ENCODE results near the gene RPS6KA2. TPM values are rescaled to one million over a fixed set of nuclear protein-coding genes. Genes with fewer than 3 reads are reported as not detected.

RPS6KA2 gene
- total RNA-seq, 3 donors from 2014 or later = 8.6 to 21.3 (median 18.7) TPM

DNA sequence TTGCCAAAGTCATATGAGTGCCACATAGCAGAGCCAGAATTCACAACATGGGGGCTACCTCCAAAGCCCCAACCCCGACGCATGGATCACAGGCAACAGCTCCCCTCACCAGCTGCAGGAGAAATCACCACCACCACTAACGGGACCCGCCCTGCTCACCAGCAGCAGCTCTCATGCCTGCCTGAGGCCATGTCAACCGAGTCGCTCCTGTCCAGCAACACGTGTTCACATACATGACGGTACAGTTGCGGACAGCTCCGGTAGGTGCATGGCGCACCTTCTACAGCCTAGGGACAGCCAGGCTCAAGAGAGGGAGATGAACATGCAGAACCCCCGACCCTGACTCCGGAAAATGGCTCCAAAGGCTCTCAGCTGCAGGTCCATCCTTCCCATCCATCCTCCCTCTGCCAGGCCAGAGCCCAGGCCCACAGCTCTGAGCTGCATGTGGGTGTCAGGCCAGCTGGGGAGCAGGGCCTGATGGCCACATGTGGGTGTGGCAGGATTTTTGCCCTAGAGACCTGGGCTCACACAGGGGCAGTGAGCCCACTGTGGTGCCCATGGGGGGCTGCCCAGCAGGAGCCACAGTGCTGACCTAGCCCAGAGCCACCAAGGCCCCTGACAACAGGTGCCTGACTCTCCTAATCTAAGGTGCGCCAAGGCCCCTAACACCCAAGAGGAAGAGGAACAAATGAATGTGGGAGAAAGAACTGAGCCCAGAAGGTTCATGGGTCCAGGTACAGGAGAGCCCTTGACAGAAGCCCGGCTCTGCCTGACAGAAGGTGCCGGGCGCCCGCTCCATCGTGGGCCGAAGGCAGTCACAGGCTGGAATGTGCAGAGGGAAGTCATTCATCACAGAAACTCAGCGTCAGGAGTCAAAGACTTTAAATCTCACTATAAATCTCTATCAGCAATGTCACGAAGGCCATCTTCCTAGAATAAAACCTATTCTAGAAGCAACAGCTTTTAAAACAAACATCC is 10.5 kb downstream of the RPS6KA2 start:
- H3K4me1 ChIP-seq (ENCODE audit: low read depth) = peaks cover 2% of the 10 kb centered on the region
- intact Hi-C loops (cut with DNase I, micrococcal nuclease) = no loop called here
- no peak overlapping the region for H3K4me3 ChIP-seq
- ATAC-seq = no peak
- TF ChIP-seq, protein P1, sequence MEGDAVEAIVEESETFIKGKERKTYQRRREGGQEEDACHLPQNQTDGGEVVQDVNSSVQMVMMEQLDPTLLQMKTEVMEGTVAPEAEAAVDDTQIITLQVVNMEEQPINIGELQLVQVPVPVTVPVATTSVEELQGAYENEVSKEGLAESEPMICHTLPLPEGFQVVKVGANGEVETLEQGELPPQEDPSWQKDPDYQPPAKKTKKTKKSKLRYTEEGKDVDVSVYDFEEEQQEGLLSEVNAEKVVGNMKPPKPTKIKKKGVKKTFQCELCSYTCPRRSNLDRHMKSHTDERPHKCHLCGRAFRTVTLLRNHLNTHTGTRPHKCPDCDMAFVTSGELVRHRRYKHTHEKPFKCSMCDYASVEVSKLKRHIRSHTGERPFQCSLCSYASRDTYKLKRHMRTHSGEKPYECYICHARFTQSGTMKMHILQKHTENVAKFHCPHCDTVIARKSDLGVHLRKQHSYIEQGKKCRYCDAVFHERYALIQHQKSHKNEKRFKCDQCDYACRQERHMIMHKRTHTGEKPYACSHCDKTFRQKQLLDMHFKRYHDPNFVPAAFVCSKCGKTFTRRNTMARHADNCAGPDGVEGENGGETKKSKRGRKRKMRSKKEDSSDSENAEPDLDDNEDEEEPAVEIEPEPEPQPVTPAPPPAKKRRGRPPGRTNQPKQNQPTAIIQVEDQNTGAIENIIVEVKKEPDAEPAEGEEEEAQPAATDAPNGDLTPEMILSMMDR (IDR thresholded peaks at IDR 0.05) = no peak
- no peaks in the 10 kb centered on the region for H3K36me3 ChIP-seq (ENCODE audit: low read depth)
- no peaks in the 10 kb centered on the region for H3K9me3 ChIP-seq
- peak in 1 of 3 donors; percentile 14 for DNase-seq

DNA sequence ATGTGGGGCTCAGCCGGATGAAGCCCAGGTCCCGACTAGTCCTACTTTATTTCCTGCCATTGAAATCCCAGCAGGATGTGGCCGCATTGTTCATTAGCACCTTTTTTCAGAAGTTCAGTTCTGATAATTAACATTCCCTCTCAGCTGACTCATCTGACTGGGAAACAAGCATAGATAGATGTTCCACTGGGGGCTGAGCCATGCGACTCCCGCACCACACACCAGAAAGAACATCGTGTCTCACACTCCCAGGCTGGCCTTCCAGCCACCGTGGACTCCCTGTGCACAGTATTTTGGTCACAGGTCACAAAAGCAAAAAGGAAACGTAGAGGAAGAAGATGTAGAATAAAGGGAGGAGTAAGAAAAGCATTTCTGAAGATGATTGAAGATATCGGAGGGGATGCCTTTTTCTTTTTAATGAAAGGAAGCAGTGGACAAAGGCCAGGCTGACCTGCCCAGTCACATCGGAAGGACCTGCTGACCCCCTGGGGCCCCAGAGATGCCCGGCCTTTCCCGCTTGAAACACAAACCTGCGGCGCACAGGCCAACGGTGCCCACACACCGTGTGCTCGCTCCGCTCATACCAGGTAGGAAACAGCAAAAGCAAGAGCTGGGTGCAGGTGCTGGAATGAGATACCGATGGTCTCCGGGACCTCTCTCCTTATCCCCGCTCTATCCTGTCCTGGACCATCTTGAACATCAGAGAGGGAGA is 11.8 kb downstream of the RPS6KA2 start:
- intact Hi-C loops (cut with DNase I, micrococcal nuclease) = no loop called here
- ATAC-seq (no peak), DNase-seq (peak in 1 of 3 donors; percentile 10)
- Histone ChIP-seq H3K4me3 (no peak overlapping the region), H3K9me3 (no peaks in the 10 kb centered on the region), H3K36me3 (ENCODE audit: low read depth) (no peaks in the 10 kb centered on the region), H3K4me1 (ENCODE audit: low read depth) (peaks cover 2% of the 10 kb centered on the region)
- TF ChIP-seq, protein P1 (IDR thresholded peaks at IDR 0.05) = no peak

DNA sequence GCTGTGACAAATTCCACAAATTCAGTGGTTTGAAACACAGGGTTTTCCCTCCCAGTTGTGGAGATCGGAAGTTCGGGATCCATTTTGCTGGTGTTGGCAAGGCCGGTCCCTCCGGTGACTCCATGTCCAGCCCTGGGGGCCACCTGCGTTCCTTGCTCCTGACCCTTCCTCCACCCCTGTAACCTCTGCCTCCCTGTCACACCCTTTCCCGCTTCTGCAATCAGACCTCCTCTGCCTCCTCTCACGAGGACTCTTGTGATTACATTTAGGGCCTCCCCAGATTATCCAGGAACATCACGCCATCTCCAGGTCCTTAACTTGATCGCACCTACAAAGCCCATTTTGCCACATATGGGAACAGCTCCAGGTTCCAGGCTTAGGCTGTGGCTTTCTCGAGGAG is 12.5 kb downstream of the RPS6KA2 start:
- ATAC-seq (no peak), DNase-seq (no peak)
- Histone ChIP-seq H3K4me1 (ENCODE audit: low read depth) (peaks cover 2% of the 10 kb centered on the region), H3K36me3 (ENCODE audit: low read depth) (no peaks in the 10 kb centered on the region), H3K9me3 (no peaks in the 10 kb centered on the region), H3K4me3 (no peak overlapping the region)
- TF ChIP-seq, protein P1 (IDR thresholded peaks at IDR 0.05) = no peak
- intact Hi-C loops (cut with DNase I, micrococcal nuclease) = no loop called here

DNA sequence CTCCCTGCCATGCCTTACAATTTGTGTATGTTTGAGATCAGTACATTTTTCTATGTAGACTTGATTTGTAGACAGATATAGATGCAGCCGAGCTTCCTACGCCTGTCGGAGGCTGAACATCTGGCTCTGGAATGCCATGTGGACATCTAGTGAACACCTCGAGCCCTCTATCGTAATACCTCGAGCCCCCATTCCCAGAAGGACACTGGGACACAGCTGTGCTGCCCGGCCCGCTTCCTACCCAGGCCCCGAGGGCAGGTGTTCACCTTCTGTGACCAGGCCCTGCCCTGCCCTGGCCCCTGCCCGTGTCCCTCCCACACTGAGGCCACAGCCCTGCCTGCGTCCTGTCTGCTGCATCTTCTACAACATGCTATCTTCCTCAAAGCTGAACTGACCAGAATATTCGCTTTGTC is 12.9 kb downstream of the RPS6KA2 start:
- TF ChIP-seq, protein P1 (IDR thresholded peaks at IDR 0.05) = no peak
- intact Hi-C loops (cut with DNase I, micrococcal nuclease) = no loop called here
- Histone ChIP-seq H3K36me3 (ENCODE audit: low read depth) (no peaks in the 10 kb centered on the region), H3K9me3 (no peaks in the 10 kb centered on the region), H3K4me3 (no peak overlapping the region), H3K4me1 (ENCODE audit: low read depth) (peaks cover 2% of the 10 kb centered on the region)
- DNase-seq = no peak
- no peak for ATAC-seq

DNA sequence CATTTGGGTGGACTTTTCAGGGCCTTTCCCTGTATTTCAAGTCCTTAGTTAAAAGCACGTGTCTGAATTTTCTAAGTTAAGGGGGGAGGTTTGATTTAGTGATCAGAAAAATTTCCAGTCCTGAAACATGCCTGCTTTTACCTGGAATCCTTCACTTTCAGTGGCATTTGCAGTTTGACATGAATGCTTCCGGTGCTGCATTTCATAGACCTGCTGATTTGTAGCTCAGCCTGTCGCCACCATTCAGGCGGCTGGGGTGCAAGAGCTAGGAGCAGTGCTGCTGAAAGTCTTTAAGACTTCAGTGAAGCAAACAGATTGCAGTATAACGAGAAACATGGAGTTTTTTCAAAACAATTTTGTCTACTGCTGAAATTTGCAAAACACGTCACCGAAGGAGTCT is 14.0 kb downstream of the RPS6KA2 start:
- DNase-seq = no peak
- Histone ChIP-seq H3K4me1 (ENCODE audit: low read depth) (peaks cover 2% of the 10 kb centered on the region), H3K4me3 (no peak overlapping the region), H3K36me3 (ENCODE audit: low read depth) (no peaks in the 10 kb centered on the region), H3K9me3 (no peaks in the 10 kb centered on the region)
- TF ChIP-seq, protein P1 (IDR thresholded peaks at IDR 0.05) = no peak
- intact Hi-C loops (cut with DNase I, micrococcal nuclease) = no loop called here
- no peak for ATAC-seq

All from mucosa of descending colon (tissue), 3 donors.